Small intestine (tissue), 7 donors: ENCODE results near the gene ELOVL5. TPM values are rescaled to one million over a fixed set of nuclear protein-coding genes. Genes with fewer than 3 reads are reported as not detected.

Experiments used
- DNase-seq, 2 donors: peaks; one replicate each; pipeline versions ENCODE4 v3.0.0 to v3.0.0-alpha.2; 2013
- FAIRE-seq: peaks from 2 replicates; lab custom pipeline; 2012; peaks lifted over from hg19 to GRCh38; lab: Jason Lieb, UNC
- H3K27ac ChIP-seq, 3 donors: one replicate each; pipeline ENCODE4 v1.5.1; 2013; ENCODE audit warnings: low read length in 2 of 3, mild to moderate bottlenecking in 2 of 3, control low read depth in 1 of 3, inconsistent platforms in 1 of 3, low read depth in 1 of 3, moderate library complexity in 1 of 3
- H3K27me3 ChIP-seq, 3 donors: one replicate each; pipeline ENCODE4 v1.6.1; 2013; ENCODE audit warnings: low read length in 3 of 3, inconsistent platforms in 1 of 3; ENCODE audit not compliant: control insufficient read depth in 3 of 3, insufficient read depth in 3 of 3
- H3K36me3 ChIP-seq, 3 donors: one replicate each; pipeline ENCODE4 v1.6.1; 2013; ENCODE audit warnings: low read length in 3 of 3, inconsistent platforms in 1 of 3, low read depth in 1 of 3, mild to moderate bottlenecking in 1 of 3, moderate library complexity in 1 of 3; ENCODE audit not compliant: control insufficient read depth in 3 of 3, insufficient read depth in 2 of 3
- H3K4me1 ChIP-seq, 3 donors: one replicate each; pipeline ENCODE4 v1.6.1; 2013; ENCODE audit warnings: low read length in 2 of 3, inconsistent platforms in 1 of 3, low read depth in 1 of 3, mild to moderate bottlenecking in 1 of 3, moderate library complexity in 1 of 3; ENCODE audit not compliant: control insufficient read depth in 3 of 3, insufficient read depth in 2 of 3
- H3K4me3 ChIP-seq, 3 donors: one replicate each; pipeline ENCODE4 v1.5.1; 2013; ENCODE audit warnings: low read length in 3 of 3, control low read depth in 1 of 3, inconsistent platforms in 1 of 3, low read depth in 1 of 3, mild to moderate bottlenecking in 1 of 3, moderate library complexity in 1 of 3
- H3K9me3 ChIP-seq, 2 donors: one replicate each; pipeline ENCODE4 v1.6.1; 2013; ENCODE audit warnings: low read depth in 1 of 2, low read length in 1 of 2; ENCODE audit not compliant: control insufficient read depth in 2 of 2, insufficient read depth in 1 of 2
- WGBS, 3 donors: extraction: QIAGEN DNeasy Blood & Tissue Kit; methylation state at CpG; one replicate each; pipeline ENCODE4 v1.1.7; 2013; 5-methylcytosine and 5-hydroxymethylcytosine counted together
- polyA plus RNA-seq, 4 donors: library from polyadenylated mRNA; stranded (reverse) in 3 of 4; unstranded in 1 of 4; fragments of 200-250 nt in 3 of 4; fragments of 120-200 nt in 1 of 4; gene quantifications; one replicate each; pipeline versions ENCODE4 v1.2.1 to v1.2.3, GENCODE V29; 2013
- donor health status: healthy with polysubstance abuse.
- donor health status: control.
- donor health status: control.
- donor health status: Bipolar disorder and iron deficiency.
- donor health status: healthy.

ELOVL5 gene
- polyA plus RNA-seq, 4 donors: 6.3 to 37.0 (median 22.6) TPM

DNA sequence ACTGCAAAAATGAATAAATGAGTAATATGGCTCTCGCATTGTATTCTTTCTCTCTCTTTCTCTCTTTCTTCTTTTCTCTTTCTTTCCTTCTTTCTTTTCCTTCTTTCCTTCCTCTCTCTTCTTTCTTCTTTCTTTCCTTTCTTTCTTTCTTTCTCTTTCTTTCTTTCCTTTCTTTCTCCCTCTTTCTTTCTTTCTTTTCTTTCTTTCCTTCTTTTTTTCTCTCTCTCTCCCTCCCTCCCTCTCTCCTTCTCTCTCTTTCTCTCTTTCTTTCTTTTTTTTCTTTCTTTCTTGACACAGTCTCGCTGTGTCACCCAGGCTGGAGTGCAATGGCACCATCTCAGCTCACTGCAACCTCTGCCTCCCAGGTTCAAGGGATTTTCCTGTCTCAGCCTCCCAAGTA is 20.3 kb upstream of the ELOVL5 start:
- Histone ChIP-seq H3K9me3 (peaks cover 0 to 7% of the 10 kb centered on the region in 2 donors), H3K27ac (no peak overlapping the region), H3K4me3 (no peak overlapping the region), H3K4me1 (no peaks in the 10 kb centered on the region), H3K36me3 (no peaks in the 10 kb centered on the region), H3K27me3 (no peaks in the 10 kb centered on the region)
- FAIRE-seq: no peak
- WGBS, 3 donors: 92 to 96% (median 95%) methylated on average over 2 of the region's 2 CpGs
- DNase-seq: no peak

DNA sequence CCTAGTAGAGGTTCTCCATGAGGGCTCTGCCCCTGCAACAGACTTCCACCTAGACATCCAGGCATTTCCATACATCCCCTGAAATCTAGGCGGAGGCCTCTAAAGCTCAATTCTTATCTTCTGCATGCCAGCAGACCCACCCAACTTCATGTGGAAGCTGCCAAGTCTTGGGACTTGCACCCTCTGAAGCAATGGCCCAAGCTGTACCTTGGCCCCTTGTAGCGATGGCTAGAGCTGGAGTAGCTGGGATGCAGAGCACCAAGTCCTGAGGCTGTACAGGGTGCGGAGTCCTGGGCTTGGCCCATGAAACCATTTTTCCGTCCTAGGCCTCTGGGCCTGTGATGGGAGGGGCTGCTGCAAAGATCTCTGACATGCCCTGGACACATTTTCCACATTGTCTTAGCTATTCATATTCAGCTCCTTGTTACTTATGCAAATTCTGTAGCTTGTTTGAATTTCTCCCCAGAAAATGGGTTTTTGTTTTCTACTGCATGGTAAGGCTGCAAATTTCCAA is 17.4 kb upstream of the ELOVL5 start:
- 66 to 91% (median 85%) methylated on average over 4 of the region's 4 CpGs for WGBS, 3 donors
- H3K27ac ChIP-seq: no peak overlapping the region
- H3K4me3 ChIP-seq: no peak overlapping the region
- DNase-seq: peak in 1 of 2 donors; percentile 51
- no peaks in the 10 kb centered on the region for H3K27me3 ChIP-seq
- peaks cover 0 to 7% of the 10 kb centered on the region in 2 donors for H3K9me3 ChIP-seq
- no peaks in the 10 kb centered on the region for H3K36me3 ChIP-seq
- no peaks in the 10 kb centered on the region for H3K4me1 ChIP-seq
- no peak for FAIRE-seq

DNA sequence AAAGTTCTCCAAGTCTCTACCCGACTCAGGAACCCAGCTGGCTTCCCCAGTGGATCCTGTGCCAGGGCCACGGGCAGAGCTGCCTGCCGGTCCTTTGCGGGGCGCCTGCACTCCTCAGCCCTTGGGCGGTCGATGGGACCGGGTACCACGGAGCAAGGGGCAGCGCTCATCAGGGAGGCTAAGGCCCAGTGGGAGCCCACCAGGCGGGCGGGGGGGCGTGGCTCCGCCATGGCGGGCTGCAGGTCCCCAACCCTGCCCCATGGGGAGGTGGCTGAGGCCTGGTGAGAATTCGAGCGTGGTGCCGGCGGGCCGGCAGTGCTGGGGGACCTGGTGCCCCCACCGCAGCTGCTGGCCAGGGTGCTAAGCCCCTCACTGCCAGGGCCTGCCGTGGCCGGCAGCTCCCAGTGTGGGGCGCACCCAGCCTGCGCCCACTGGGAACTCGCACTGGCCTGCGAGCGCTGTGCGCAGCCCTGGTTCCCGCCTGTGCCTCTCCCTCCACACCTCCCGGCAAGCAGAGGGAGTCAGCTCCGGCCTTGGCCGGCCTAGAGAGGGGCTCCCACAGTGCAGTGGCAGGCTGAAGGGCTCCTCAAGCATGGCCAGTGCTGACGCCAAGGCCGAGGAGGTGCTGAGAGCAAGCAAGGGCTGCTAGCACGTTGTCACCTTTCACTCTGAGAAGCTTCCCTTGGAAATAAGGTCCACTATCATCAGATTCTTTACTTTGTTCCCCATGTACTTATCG is 14.8 kb upstream of the ELOVL5 start:
- 96 to 97% (median 96%) methylated on average over 36 to 37 of the region's 37 CpGs for WGBS, 3 donors
- DNase-seq (no peak), FAIRE-seq (no peak)
- Histone ChIP-seq H3K36me3 (no peaks in the 10 kb centered on the region), H3K27me3 (no peaks in the 10 kb centered on the region), H3K27ac (no peak overlapping the region), H3K4me1 (peaks cover 0 to 7% (median 0%) of the 10 kb centered on the region in 3 donors), H3K4me3 (no peak overlapping the region), H3K9me3 (peaks cover 0 to 7% of the 10 kb centered on the region in 2 donors)

GRCh38 chr6:53361549-53362031 is 12.8 kb upstream of the ELOVL5 start:
- H3K27ac ChIP-seq: no peak overlapping the region
- DNase-seq (peak in 1 of 2 donors; percentile 27), FAIRE-seq (no peak)
- H3K9me3 ChIP-seq: peaks cover 0 to 5% of the 10 kb centered on the region in 2 donors
- peaks cover 0 to 13% (median 4%) of the 10 kb centered on the region in 3 donors for H3K4me1 ChIP-seq
- H3K27me3 ChIP-seq: no peaks in the 10 kb centered on the region
- H3K36me3 ChIP-seq: no peaks in the 10 kb centered on the region
- WGBS, 3 donors: 35 to 48% (median 40%) methylated on average over 4 of the region's 4 CpGs
- no peak overlapping the region for H3K4me3 ChIP-seq

- Histone ChIP-seq H3K4me1 (peaks cover 0 to 13% (median 4%) of the 10 kb centered on the region in 3 donors), H3K27me3 (no peaks in the 10 kb centered on the region), H3K9me3 (no peaks in the 10 kb centered on the region), H3K36me3 (no peaks in the 10 kb centered on the region), H3K27ac (peak overlapping the region in 2 of 3 donors; percentile 59 to 88), H3K4me3 (no peak overlapping the region)
- DNase-seq: peak; percentile 38 to 43
- WGBS, 3 donors: 37 to 49% (median 38%) methylated on average over 10 of the region's 10 CpGs
- FAIRE-seq: no peak
These were observed 11.6 kb upstream of the ELOVL5 start for GRCh38 chr6:53360093-53360912.

DNA sequence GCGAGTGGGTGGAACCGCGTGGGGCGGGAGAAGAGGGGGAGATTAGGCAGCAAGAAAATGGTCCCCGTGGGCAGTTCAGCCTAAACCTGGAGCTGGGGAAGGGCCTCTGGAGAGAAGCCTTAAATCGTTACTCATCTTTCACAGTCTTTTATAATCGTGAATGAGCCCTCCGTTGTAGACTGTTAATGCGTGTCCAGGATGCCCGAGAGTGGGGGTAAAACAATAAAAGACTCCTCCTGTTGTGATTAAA is 11.0 kb upstream of the ELOVL5 start:
- Histone ChIP-seq H3K36me3 (no peaks in the 10 kb centered on the region), H3K9me3 (no peaks in the 10 kb centered on the region), H3K4me3 (peak overlapping the region in 2 of 3 donors; percentile 53 to 72), H3K27me3 (peaks cover 0 to under 1% (median 0%) of the 10 kb centered on the region in 3 donors), H3K27ac (peak overlapping the region; percentile 59 to 88 (median 84)), H3K4me1 (peaks cover 0 to 13% (median 4%) of the 10 kb centered on the region in 3 donors)
- no peak for DNase-seq
- WGBS, 3 donors: 1 to 2% (median 2%) methylated on average over 10 of the region's 10 CpGs
- FAIRE-seq: no peak

- H3K9me3 ChIP-seq: no peaks in the 10 kb centered on the region
- H3K27ac ChIP-seq: peak overlapping the region; percentile 77 to 90 (median 88)
- H3K27me3 ChIP-seq: peaks cover 0 to 4% (median 0%) of the 10 kb centered on the region in 3 donors
- 0 to 1% (median 0%) methylated on average over 69 to 73 of the region's 73 CpGs for WGBS, 3 donors
- FAIRE-seq (no peak), DNase-seq (peak; percentile 96)
- no peaks in the 10 kb centered on the region for H3K36me3 ChIP-seq
- peaks cover 0 to 13% (median 4%) of the 10 kb centered on the region in 3 donors for H3K4me1 ChIP-seq
- peak overlapping the region; percentile 48 to 72 (median 53) for H3K4me3 ChIP-seq
These were observed 10.5 kb upstream of the ELOVL5 start for GRCh38 chr6:53359095-53359842.
